Neural cell (in vitro differentiated cells): ENCODE data around the gene PDZRN3. TPM values are rescaled to one million over a fixed set of nuclear protein-coding genes. Genes with fewer than 3 reads are reported as not detected.

Experiments
- H2AFZ ChIP-seq: fragments of 200-600, 300-800 bp; sonication (generic), shearing (Covaris generic); 2 replicates; pipeline ENCODE4 v1.6.0; 2014; ENCODE audit warnings: low read depth, mild to moderate bottlenecking, antibody characterized with exemption, low read length, moderate library complexity
- H3F3A ChIP-seq: fragments of 200-600 bp; shearing (Covaris generic); 2 replicates; pipeline ENCODE4 v1.6.1; 2016; ENCODE audit warnings: mild to moderate bottlenecking, moderate library complexity, mixed read lengths, antibody characterized with exemption, low read length; ENCODE audit not compliant: insufficient read depth, poor library complexity, severe bottlenecking
- H3K27ac ChIP-seq: fragments of 200-600, 300-800 bp; sonication (generic), shearing (Covaris generic); 2 replicates; pipeline ENCODE4 v1.5.1; 2014; ENCODE audit warnings: mild to moderate bottlenecking, low read length, moderate library complexity
- H3K27me3 ChIP-seq: fragments of 300-800, 200-600 bp; sonication (generic), shearing (Covaris generic); 2 replicates; pipeline ENCODE4 v1.6.0; 2014; ENCODE audit warnings: mild to moderate bottlenecking, low read depth, low read length, moderate library complexity; ENCODE audit not compliant: insufficient read depth
- H3K36me3 ChIP-seq: fragments of 300-800, 200-600 bp; sonication (generic), shearing (Covaris generic); 2 replicates; pipeline ENCODE4 v1.5.1; 2014; ENCODE audit warnings: mild to moderate bottlenecking, antibody characterized with exemption, low read length, moderate library complexity; ENCODE audit not compliant: insufficient read depth
- H3K4me2 ChIP-seq: fragments of 300-800, 200-600 bp; sonication (generic), shearing (Covaris generic); 2 replicates; pipeline ENCODE4 v1.6.0; 2014; ENCODE audit warnings: mild to moderate bottlenecking, low read length
- H3K4me3 ChIP-seq: fragments of 300-800, 200-600 bp; sonication (generic), shearing (Covaris generic); 2 replicates; pipeline ENCODE4 v1.5.1; 2014; ENCODE audit warnings: mild to moderate bottlenecking, low read length, moderate library complexity
- H3K79me2 ChIP-seq: fragments of 200-600 bp; shearing (Covaris generic); replicated peaks from 2 replicates; pipeline ENCODE4 v1.6.0; 2014; ENCODE audit warnings: mild to moderate bottlenecking, low read length, moderate library complexity; ENCODE audit not compliant: insufficient read depth
- H3K9ac ChIP-seq: fragments of 300-800, 200-600 bp; sonication (generic), shearing (Covaris generic); 2 replicates; pipeline ENCODE4 v1.6.1; 2016; ENCODE audit warnings: mild to moderate bottlenecking, low read length, mixed read lengths
- H3K9me2 ChIP-seq: fragments of 200-600 bp; shearing (Covaris generic); 2 replicates; pipeline ENCODE4 v1.6.1; 2016; ENCODE audit warnings: mild to moderate bottlenecking, low read length, mixed read lengths; ENCODE audit not compliant: insufficient read depth
- H3K9me3 ChIP-seq: fragments of 200-600, 300-800 bp; sonication (generic), shearing (Covaris generic); 2 replicates; pipeline ENCODE4 v1.6.1; 2016; ENCODE audit warnings: mild to moderate bottlenecking, mixed run types, low read length, moderate library complexity, mixed read lengths
- H4K20me1 ChIP-seq: fragments of 200-600 bp; shearing (Covaris generic); 2 replicates; pipeline ENCODE4 v1.6.1; 2016; ENCODE audit warnings: mild to moderate bottlenecking, mixed run types; ENCODE audit not compliant: insufficient read depth
- CTCF ChIP-seq: fragments of 450-650 bp; IDR thresholded peaks from 2 replicates; pipeline ENCODE4 v1.5.1; 2014; ENCODE audit warnings: antibody characterized with exemption, mild to moderate bottlenecking, moderate library complexity; ENCODE audit not compliant: poor library complexity, severe bottlenecking
- EP300 ChIP-seq: fragments of 450-650 bp; conservative IDR thresholded peaks from 2 replicates; pipeline ENCODE4 v1.6.1; 2014; ENCODE audit warnings: antibody characterized with exemption, mild to moderate bottlenecking, moderate library complexity; ENCODE audit not compliant: poor library complexity, severe bottlenecking
- EZH2 ChIP-seq: fragments of 200-600, 300-800 bp; shearing (Covaris generic), sonication (generic); IDR thresholded peaks from 2 replicates; pipeline ENCODE4 v1.6.1; 2014; ENCODE audit warnings: antibody characterized with exemption, low read length, borderline replicate concordance, mild to moderate bottlenecking; ENCODE audit not compliant: insufficient read depth, poor library complexity, severe bottlenecking
- MXI1 ChIP-seq: fragments of 450-650 bp; conservative IDR thresholded peaks from 2 replicates; pipeline ENCODE4 v1.6.1; 2014; ENCODE audit warnings: antibody characterized with exemption, mild to moderate bottlenecking; ENCODE audit not compliant: poor library complexity, severe bottlenecking
- POLR2AphosphoS5 ChIP-seq: IDR thresholded peaks from 2 replicates; pipeline ENCODE4 v1.6.1; 2012
- RAD21 ChIP-seq: fragments of 450-650 bp; conservative IDR thresholded peaks from 2 replicates; pipeline ENCODE4 v1.6.1; 2014; ENCODE audit warnings: antibody characterized with exemption, mild to moderate bottlenecking, moderate library complexity
- SMC3 ChIP-seq: fragments of 450-650 bp; conservative IDR thresholded peaks from 2 replicates; pipeline ENCODE4 v1.6.1; 2014; ENCODE audit warnings: antibody characterized with exemption, mild to moderate bottlenecking, moderate library complexity; ENCODE audit not compliant: poor library complexity
- TAF1 ChIP-seq: IDR thresholded peaks from 2 replicates; pipeline ENCODE4 v1.6.1; 2012; ENCODE audit warnings: low read depth
- polyA plus RNA-seq: library from polyadenylated mRNA; depleted of rRNA; stranded (reverse); fragments of >200 nt; gene quantifications from 2 replicates; pipeline ENCODE4 v1.2.3, GENCODE V29; 2014
- TF ChIP-seq, protein P1 (sequence below): IDR thresholded peaks from 2 replicates; pipeline ENCODE4 v1.6.1; 2012; ENCODE audit warnings: borderline replicate concordance

The PDZRN3 gene
- polyA plus RNA-seq, 1 donor from 2014 or later, result 1.1 TPM

- Histone ChIP-seq H3K36me3 (no peaks in the 10 kb centered on the region), H3K27me3 (no peaks in the 10 kb centered on the region)
These were observed 232.8 kb downstream of the PDZRN3 start for GRCh38 chr3:73391984-73392383.

DNA sequence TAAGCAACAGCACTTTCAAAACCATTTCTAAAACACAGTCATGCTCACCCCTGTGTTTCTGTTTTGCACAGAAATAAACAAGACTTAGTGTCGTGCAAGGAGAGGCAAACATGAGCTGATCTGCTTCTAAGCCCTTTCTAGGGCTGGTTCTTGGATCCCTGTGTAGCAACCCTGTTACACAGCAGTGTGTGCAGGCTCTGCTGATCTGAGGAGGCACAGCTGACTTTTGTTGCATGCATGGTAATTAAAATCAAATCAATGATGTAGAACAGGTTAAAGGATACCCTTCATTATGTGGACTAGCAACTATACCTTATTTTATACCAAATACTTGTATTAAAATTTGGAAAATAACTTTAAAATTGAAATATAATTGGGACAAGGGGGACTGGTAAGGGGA lies 234.8 kb downstream of the PDZRN3 start:
- Histone ChIP-seq H3K4me2 (no peak overlapping the region), H3K27me3 (no peaks in the 10 kb centered on the region), H3K79me2 (no peaks in the 10 kb centered on the region), H3K4me3 (no peak overlapping the region), H3F3A (no peaks in the 10 kb centered on the region), H3K9me2 (no peaks in the 10 kb centered on the region), H3K27ac (no peak overlapping the region), H3K9ac (no peak overlapping the region), H3K9me3 (no peaks in the 10 kb centered on the region), H2AFZ (no peak overlapping the region), H4K20me1 (no peaks in the 10 kb centered on the region), H3K36me3 (no peaks in the 10 kb centered on the region)
- no peak for TF ChIP-seq SMC3
- no peak for TF ChIP-seq RAD21
- TF ChIP-seq MXI1, result no peak
- TF ChIP-seq POLR2AphosphoS5, result no peak
- TF ChIP-seq, protein P1, sequence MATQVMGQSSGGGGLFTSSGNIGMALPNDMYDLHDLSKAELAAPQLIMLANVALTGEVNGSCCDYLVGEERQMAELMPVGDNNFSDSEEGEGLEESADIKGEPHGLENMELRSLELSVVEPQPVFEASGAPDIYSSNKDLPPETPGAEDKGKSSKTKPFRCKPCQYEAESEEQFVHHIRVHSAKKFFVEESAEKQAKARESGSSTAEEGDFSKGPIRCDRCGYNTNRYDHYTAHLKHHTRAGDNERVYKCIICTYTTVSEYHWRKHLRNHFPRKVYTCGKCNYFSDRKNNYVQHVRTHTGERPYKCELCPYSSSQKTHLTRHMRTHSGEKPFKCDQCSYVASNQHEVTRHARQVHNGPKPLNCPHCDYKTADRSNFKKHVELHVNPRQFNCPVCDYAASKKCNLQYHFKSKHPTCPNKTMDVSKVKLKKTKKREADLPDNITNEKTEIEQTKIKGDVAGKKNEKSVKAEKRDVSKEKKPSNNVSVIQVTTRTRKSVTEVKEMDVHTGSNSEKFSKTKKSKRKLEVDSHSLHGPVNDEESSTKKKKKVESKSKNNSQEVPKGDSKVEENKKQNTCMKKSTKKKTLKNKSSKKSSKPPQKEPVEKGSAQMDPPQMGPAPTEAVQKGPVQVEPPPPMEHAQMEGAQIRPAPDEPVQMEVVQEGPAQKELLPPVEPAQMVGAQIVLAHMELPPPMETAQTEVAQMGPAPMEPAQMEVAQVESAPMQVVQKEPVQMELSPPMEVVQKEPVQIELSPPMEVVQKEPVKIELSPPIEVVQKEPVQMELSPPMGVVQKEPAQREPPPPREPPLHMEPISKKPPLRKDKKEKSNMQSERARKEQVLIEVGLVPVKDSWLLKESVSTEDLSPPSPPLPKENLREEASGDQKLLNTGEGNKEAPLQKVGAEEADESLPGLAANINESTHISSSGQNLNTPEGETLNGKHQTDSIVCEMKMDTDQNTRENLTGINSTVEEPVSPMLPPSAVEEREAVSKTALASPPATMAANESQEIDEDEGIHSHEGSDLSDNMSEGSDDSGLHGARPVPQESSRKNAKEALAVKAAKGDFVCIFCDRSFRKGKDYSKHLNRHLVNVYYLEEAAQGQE, result no peak
- no peak for TF ChIP-seq CTCF
- no peak for TF ChIP-seq EZH2
- TF ChIP-seq TAF1, result no peak
- no peak for TF ChIP-seq EP300

More at GRCh38 chr3:73391984-73392383, 232.8 kb downstream of the PDZRN3 start:
- H3K4me2 ChIP-seq, result no peak overlapping the region
- H3K27ac ChIP-seq, result no peak overlapping the region
- no peaks in the 10 kb centered on the region for H3K79me2 ChIP-seq
- H3K4me3 ChIP-seq, result no peak overlapping the region
- H3F3A ChIP-seq, result no peaks in the 10 kb centered on the region
- H2AFZ ChIP-seq, result no peak overlapping the region
- H3K9me2 ChIP-seq, result no peaks in the 10 kb centered on the region
- no peak overlapping the region for H3K9ac ChIP-seq
- no peaks in the 10 kb centered on the region for H3K9me3 ChIP-seq
- TF ChIP-seq TAF1 (no peak), EZH2 (no peak), EP300 (no peak), POLR2AphosphoS5 (no peak), RAD21 (no peak), CTCF (no peak), SMC3 (no peak), MXI1 (no peak)
- TF ChIP-seq, protein P1, result no peak
- H4K20me1 ChIP-seq, result no peaks in the 10 kb centered on the region
